NCI-H774 (cell line): ENCODE measurements around the gene KCNIP3.

Source experiments
- DNase-seq: peaks from one replicate; lab custom pipeline; 2025; lab: John Stamatoyannopoulos, UW

Gene KCNIP3

DNA sequence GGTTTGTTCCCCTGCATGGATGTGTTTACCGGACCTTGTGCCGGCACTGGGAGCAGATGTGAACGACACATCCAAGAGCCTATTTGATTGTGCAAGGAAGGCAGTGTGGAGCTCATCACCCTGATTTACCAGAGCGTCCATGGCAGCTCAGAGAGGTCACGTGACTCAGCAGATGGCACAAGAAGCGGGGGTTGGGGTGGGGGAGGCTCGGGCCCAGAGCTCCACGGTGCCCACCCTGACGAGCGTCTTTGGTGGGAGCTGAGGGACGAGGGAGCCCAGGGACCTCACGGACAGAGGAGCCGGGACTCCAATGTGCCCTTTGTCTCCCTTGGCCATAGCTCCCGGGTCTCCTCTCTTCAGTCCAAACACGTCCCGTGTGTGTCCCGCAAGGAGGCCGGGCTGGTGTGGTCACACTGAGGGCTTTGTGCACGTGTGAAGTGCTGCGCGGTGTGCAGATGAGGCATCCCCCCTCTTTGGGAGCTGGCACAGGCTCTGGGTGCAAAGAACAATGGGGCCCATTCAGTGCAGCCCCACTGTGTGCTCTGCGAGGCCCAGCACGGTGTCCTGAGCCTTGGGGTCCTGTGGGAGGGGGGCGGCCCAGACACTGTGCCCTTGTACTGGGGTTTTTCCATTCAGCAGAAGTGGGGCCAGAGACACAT lies 15.5 kb downstream of the KCNIP3 start:
- no peak for DNase-seq

DNA sequence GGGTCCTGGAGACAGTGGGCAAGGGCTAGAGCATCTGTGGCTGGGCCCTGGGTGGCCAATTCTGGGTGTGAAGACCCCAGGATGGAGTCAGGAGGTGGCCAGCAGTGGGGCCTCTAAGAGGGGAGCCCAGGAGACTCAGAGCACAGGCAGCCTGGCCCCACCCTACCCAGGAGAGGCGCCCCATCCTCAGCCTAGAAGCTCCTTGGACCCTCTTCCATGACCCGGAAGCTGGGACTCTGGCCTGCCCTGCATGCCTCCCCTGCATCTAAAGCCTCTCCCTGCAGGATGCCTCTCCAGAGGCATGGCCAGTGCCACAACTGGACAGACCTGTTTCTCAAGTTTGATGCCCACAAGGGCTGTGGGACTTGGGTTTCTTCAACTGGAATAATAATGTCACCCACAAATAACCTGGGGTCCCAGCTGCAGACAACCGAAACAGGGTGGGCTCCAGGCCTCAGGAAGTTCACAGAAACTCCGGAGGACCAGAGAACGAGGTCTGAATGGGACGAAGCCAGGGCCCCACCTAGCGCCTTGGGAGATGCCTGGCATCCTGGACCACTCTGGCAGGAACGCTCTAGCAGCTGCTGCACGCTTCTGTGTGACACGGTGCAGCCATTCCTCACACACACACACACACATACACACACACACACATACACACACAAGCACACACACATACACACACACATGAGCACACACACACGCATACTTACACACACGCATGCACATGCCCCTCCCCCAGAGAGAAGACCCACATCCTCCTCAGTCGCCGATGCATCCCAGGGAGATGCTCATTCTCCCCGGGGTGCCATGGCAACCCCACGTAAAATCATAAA lies 16.4 kb downstream of the KCNIP3 start:
- DNase-seq, result no peak

DNA sequence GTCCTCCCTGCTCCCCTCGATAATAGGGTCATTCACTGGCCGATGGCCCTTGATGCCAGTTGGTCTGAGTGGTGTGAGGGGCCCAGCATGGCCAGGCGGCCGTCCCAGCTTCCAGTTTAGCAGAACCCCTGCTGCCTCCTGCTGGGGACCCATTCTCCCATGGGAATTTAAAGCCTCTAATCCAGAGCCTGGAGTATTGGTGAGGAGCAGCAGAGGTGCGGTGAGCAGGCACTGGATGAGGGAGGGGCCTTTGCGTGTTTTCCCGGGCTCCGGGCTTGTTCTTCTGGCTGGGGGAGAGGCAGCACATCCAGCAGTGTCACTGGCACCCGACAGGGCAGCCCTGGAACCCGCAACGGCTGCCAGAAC lies 17.4 kb downstream of the KCNIP3 start:
- no peak for DNase-seq

DNA sequence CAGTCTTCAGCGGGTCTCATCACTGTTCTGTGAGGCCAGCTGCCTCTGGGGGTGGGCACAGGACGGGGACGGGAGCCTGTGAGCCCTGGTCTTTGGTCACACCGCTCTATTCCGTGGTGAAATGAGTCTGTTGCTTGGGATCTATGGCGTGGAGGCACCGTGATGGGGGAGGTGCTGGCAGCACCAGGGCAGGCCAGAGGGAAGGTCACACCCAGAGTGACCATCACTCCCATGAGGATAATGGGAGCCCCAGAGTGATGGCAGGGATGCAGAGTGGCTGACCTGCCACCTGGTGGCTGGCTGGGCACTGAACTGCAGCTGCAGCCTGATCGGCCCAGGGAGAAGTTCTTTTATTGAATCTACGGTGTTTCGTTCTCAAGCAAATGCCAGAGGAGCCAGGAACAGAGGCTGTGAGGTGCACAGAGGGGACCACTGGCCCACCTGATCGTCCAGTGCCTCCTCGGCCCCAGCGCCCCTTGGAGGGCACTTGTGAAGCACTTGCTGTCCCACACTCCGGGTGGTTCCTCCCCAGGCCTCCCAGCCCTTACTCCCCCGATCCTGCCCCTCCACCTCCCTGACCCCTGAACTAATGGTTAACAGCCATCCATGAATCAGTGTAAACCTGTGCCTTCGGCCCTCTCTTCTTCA lies 17.9 kb downstream of the KCNIP3 start:
- DNase-seq, result peak; percentile 46

DNA sequence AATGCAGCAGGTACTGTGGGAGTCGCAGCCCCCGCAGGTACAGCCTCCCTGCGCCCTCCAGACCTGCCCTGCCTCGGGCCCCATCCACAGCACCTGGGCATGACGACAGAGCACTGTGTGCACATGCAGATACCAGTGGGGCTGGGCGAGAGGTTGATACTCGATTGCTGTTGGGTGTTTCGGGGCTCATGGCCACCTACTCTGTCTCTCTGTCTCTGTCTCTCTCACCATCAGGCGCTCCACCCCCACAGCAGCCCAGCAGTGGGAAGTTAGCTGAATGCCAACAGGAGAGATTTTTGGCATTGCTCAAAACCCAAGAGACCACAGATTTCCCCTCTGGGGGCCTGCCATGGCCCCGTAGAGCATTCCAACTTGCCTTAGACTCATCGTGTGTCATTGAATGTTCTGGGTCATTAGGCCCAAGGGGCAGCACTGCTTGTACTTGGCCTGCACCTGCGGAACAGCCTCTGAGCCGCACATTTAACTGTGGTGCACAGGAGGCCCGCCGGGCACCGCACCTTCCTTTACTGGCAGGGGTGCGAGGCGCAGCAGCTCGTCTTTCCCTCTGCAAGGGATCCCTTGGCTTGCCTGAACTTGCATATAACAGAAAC lies 18.8 kb downstream of the KCNIP3 start:
- DNase-seq, result no peak

DNA sequence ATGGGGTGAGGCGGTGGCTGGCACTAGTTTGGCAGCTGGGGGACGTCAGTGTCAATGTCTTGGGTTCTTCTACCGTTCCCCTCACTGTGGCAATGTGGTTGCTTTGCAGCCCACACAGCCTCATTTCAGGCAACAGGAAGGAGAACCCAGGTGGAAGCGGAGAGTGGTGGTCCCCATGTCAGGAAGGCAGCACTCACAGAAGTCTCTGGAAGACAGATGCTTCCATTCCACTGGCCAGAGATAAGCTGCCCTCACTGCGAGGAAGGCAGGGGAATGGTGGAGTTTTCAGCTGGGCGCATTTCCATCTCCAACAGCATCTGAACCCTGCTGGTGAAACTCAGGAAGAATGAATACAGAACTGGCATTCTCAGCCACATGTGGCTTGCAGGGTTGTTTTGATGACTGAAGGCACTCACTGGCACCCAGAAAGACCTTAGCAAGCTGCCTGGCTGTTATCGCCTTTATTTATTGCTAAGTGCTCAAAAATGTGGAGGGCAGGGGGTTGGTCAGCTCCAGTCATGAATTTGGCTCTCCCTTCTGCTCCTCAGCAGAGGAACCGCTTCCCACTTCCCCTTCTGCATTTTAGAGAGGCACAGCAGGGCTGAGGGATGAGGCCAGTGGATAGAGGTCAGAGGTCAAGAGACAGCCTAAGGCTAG lies 19.4 kb downstream of the KCNIP3 start:
- DNase-seq, result no peak

DNA sequence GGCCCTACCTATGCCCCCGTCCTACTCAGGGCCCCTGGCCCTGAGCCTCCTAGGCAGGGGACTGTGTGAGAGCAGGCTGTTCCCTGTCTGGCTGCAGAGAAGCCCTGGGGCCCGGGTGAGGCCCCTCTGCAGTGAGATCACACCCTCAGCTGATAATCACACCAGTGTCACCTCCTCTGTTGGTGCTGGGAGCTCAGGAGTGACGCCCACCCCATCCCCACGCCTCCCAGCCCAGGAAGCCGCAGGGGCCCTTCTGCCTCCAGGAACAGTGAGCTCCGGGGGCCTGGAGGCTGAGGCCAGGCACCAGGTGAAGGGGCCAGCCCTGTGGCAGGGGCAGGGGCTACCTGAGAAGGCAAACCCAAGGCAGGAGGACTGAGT lies 20.0 kb downstream of the KCNIP3 start:
- DNase-seq, result no peak

DNA sequence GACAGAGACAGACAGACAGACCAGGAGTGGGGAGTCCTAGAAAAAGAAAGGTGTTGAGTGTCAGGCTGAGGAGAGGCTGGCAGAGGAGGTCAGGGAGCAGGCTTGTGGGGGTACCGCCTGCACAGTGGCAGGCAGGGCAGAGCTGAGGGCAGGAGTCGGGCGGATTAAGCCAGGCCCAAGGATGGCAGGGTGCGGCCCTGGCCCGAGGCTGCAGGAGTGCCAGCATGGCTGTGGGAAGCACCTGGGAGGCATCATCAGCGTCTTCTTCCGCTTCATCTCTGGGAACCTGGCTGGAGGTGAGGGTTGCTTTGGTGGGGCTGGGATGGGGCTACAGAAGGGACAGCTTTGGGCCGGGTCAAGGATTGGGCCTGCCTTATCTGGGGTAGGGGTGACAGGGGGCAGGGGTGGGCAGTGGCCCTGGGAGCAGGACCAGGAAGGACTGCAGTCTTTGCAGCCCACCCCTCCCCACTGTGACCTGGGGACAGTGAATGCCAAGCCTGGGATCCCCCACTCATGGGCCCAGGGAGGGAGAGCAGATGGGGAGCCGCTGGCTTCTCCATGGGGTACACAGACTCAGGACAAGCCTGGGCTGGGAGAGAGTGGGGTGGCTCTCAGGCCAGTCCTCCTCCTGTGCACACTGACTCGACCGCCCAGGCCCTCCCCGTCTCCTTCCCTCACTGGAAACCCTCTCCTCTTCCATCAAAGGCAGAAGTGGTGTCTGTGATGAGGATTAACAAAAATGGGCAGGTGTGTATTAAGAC lies 20.7 kb downstream of the KCNIP3 start:
- no peak for DNase-seq

DNA sequence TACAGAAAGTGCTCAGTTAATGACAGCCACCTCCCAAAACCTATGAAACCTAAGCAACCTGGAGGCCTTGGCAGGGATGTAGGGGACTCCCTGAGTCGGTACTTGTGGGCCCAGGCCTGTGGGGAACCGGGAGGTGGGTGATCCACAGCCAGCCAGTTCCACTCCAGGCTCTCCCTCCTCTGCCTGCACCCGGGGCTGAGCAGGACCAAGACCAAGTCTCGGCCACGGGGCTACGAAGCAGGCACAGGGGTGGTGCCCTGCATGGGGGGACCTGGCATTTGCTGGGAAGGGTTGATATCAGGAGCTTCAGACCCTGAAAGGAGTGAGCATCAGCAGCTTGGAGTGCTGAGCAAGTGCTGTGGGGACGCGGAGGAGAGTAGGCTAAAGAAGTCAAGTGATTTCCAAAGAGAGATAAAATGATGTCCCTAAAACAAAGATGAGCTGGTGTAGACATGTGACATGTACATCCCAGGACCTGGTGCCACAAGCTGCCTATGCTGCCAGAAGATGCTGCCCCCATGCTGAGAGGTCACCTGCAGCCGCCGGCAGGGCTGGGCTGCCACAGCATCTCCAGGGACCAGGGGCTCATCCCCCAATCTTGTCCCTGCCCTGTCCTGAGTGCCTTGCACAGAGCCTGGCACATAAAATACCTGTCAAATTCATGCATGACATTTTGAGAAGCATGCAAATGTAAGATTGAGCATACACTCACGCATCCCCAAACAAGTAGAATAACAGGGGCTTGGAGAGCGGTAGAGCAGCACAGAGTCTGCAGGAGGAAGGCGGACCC lies 21.5 kb downstream of the KCNIP3 start:
- DNase-seq, result no peak

DNA sequence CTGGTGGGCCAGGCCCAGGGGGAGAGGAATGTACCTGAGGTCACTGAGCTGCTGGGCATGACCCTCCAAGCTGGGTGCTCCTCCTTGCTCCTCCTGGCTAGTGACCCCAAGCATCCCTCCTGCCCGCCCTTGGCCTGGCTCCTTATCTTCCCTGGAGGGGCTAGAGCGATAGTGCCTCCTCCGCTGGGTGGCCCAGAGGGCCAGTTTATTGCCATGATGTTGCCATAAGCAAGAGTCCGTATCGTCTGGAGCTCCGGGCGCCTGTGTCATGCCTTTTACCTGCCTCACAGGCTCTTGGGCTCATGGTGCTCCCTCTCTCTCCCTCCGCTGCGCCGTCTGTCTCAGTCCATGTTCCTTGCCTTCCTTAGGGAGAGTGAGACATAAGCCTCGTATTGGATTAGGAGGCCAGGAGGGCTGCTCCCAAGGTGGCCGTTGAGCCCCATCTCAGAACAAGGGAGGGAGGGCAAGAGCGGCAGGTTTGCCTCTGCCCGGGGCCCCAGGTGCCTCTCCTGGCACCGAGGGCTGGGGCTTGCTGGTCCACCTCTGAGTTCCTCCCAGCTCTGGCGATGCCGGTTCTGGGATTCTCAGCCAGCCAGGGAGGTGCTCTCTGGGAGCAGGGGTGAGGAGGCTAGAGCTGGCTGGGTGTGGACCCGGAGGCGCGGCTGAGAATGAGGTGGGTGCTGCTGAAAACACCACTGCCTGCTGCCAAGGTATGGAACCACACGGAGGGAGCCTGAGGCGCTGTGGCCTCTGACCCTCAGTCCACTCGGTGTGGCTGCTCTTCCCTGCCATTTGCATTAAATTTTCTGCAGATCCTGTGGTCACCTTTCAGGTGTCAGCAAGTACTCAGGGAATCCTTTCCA lies 22.6 kb downstream of the KCNIP3 start:
- DNase-seq, result no peak

DNA sequence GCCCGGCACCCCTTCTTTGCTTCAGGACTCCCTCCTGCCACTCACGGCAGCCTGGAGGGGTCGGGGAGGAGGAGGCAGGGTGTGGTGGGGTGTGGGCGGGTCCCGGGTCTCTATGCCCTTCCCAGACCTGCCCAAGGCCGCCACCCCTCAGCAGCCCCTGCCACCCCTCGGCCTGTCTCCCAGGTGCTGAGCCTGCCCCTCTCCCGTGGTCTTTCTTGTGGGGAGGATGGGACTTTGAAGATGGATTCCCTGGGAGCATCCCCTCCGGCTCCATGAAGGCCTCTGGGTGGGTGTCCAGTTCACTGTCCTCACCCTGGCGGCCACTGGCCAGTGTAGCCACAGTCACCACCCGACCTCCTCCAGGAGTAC lies 23.2 kb downstream of the KCNIP3 start:
- no peak for DNase-seq

DNA sequence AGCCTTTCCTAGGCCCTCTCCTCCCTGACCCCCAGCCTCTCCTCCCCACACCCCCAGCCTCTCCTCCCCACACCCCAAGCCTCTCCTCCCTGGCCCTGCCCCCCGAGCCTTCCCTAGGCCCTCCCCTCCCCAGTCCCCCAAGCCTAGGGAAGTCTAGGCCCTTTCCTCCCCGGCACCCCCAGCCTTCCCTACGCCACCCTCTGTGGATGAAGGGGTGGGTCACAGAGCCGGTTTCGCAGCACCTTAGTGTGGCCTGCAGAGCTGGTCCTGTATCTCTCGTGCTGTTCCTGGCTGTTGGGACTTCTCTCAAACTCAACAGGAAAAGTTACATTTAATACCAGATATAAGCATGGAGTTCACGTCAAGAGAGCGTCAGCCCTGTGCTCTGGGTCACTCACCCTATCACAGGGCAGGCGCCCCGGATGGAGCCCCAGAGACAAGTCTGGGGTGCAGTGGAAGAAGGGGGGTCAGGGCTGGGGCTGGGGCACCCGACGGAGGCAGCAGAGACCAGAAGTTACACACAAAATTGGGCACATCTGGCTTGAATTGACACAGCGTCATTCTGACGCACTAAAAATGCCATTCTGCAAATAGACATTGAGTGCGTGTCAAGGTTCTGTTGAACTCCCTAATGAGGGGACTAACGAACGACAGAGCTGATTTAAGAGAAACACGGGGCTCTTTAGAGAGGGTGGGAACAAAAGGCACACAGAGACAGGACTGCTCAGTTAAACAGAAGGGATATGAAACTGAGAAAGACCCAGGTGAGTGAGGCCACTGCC lies 24.0 kb downstream of the KCNIP3 start:
- no peak for DNase-seq

DNA sequence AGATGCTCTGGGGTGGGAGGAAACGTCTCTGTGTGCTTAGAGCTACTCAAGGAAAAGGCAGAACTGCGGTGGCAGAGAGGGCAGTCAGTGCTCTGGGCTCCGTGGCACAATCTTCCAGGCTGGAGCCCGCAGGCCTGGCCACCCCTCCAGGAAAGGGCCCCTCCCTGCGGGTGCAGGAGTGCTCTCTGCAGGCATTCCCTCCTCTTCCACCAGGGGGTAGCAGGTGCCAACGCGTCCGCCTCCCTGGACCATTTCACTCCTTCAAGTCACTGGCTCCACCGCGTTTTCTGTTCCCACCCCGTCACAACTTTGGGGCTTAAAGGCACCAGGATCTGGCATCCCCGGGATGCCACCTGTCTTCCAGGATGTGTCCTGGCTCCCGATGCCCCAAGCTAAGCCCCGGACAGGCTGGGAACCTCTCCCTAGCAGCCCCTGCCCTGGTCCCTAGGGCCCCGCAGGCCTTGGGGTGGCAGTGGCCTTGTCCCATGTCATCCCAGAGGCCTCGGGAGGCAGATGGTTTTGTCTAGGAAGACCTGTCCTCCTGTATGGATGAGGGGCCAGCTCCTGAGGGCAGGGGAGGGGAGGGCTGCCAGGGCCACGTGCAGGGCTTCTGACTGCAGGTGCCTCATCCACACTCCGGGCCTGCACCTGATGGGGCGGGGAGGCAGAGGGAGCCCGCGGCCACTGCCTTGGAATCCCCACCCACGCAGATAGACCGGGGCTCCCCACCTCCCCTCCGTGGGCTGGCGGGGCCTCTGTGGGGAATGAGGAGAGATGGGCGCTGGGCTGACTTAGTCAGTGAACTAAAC lies 26.4 kb downstream of the KCNIP3 start:
- no peak for DNase-seq

DNA sequence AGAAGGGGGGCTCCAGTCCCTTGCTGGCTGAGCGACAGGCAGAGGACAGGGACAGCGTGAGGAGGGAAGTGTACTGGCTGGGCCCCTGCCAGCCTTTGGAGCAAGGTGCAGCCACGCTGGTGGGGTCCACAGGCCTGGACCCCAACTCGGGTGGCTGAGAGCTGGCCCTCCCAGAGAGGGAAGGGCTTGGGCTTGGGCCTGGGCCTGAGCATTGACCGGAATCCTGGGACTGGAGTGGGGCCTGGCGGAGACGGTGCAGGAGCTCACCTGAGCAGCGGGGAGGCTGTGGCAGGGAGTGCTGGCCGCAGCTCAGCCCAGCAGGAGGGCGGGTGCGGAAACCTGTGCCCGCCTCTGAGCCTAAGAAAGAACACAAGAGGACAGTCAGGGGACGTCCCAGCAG lies 27.9 kb downstream of the KCNIP3 start:
- DNase-seq, result no peak

DNA sequence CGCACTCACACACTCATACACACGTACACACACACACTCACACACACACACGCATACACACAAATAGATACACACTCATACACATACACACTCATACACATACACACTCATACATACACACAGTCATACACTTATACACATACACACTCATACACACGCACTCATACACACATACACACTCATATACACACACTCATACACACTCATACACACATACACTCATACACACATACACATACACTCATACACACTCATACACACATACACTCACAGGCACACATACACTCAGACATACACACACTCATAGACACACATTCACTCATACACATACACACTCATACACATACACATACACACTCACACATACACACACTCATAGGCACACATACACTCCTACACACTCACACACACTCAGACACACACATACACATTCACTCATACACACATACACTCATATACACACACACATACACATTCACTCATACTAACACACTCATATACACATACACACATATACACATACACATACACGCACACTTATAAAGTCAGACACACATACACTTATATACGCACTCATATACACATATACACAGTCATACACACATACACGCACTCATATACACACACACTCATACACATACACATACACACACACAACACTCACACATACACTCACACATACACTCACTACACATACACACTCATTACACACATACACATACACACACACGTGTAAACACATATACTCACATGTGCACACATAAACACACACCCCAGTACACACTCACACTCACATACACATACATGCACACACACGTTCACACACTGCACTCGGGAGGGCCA lies 28.7 kb downstream of the KCNIP3 start:
- DNase-seq, result no peak

DNA sequence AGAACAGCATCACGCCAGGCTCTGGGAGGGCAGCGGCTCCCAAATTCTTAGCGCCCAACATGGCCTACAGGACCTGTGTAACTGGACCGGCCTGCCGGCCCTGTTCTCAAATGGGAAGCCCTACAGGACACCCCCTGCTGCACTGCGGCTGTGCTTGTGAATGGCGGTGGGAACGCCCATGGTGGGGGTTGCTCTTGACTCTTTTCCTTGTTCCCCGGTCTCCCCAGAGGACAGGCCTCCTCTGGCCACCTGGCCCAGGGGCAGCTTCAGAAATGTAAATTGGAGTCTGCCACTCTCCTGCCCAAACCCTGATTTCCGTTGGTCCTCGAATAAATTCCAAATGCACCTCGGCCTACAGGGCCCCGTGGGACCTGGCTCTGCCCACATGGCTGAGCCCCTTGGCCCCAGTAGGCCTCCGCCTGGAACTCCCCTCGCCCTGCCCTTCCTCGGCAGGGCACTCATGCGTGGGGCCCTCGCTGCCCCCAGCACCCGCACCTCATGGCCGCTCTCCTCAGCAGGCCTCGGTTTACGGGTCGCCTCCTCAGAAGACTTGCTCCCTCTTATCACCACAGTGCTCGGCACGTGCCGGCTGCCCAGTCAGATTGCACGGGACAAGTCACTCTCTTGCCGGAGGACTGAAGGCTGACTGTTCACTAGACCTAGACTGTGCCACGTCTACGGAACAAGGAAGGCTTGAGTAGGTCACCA lies 29.4 kb downstream of the KCNIP3 start:
- DNase-seq, result no peak

DNA sequence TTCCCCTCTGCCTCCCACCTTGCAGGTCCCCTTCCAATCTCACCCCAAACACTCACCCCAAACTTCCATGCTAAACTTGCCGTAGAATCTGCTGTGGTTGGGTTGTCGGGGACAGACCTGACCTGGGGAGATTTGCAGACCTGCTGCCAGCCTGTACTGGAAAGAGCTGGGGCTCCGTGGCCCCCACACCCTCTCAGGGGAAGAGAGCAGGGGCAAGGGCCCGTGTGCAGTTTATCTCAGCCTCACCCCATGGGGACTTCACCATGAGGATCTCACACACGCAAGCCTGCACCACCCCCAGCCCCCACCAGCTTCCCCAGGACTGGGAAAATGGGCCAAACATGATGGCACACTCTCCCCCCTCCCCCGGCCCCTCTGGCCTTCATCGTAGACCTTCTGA lies 30.7 kb downstream of the KCNIP3 start:
- DNase-seq, result no peak
